Neural cell (in vitro differentiated cells): Measurements from ENCODE around the gene YIF1B. TPM values are rescaled to one million over a fixed set of nuclear protein-coding genes. Genes with fewer than 3 reads are reported as not detected.

Source experiments
- H2AFZ ChIP-seq: fragments of 200-600, 300-800 bp; sonication (generic), shearing (Covaris generic); 2 replicates; pipeline ENCODE4 v1.6.0; 2014; ENCODE audit warnings: low read depth, mild to moderate bottlenecking, antibody characterized with exemption, low read length, moderate library complexity
- H3F3A ChIP-seq: fragments of 200-600 bp; shearing (Covaris generic); 2 replicates; pipeline ENCODE4 v1.6.1; 2016; ENCODE audit warnings: mild to moderate bottlenecking, moderate library complexity, mixed read lengths, antibody characterized with exemption, low read length; ENCODE audit not compliant: insufficient read depth, poor library complexity, severe bottlenecking
- H3K27ac ChIP-seq: fragments of 200-600, 300-800 bp; sonication (generic), shearing (Covaris generic); 2 replicates; pipeline ENCODE4 v1.5.1; 2014; ENCODE audit warnings: mild to moderate bottlenecking, low read length, moderate library complexity
- H3K27me3 ChIP-seq: fragments of 300-800, 200-600 bp; sonication (generic), shearing (Covaris generic); 2 replicates; pipeline ENCODE4 v1.6.0; 2014; ENCODE audit warnings: mild to moderate bottlenecking, low read depth, low read length, moderate library complexity; ENCODE audit not compliant: insufficient read depth
- H3K36me3 ChIP-seq: fragments of 300-800, 200-600 bp; sonication (generic), shearing (Covaris generic); 2 replicates; pipeline ENCODE4 v1.5.1; 2014; ENCODE audit warnings: mild to moderate bottlenecking, antibody characterized with exemption, low read length, moderate library complexity; ENCODE audit not compliant: insufficient read depth
- H3K4me2 ChIP-seq: fragments of 300-800, 200-600 bp; sonication (generic), shearing (Covaris generic); 2 replicates; pipeline ENCODE4 v1.6.0; 2014; ENCODE audit warnings: mild to moderate bottlenecking, low read length
- H3K4me3 ChIP-seq: fragments of 300-800, 200-600 bp; sonication (generic), shearing (Covaris generic); 2 replicates; pipeline ENCODE4 v1.5.1; 2014; ENCODE audit warnings: mild to moderate bottlenecking, low read length, moderate library complexity
- H3K79me2 ChIP-seq: fragments of 200-600 bp; shearing (Covaris generic); replicated peaks from 2 replicates; pipeline ENCODE4 v1.6.0; 2014; ENCODE audit warnings: mild to moderate bottlenecking, low read length, moderate library complexity; ENCODE audit not compliant: insufficient read depth
- H3K9ac ChIP-seq: fragments of 300-800, 200-600 bp; sonication (generic), shearing (Covaris generic); 2 replicates; pipeline ENCODE4 v1.6.1; 2016; ENCODE audit warnings: mild to moderate bottlenecking, low read length, mixed read lengths
- H3K9me2 ChIP-seq: fragments of 200-600 bp; shearing (Covaris generic); 2 replicates; pipeline ENCODE4 v1.6.1; 2016; ENCODE audit warnings: mild to moderate bottlenecking, low read length, mixed read lengths; ENCODE audit not compliant: insufficient read depth
- H3K9me3 ChIP-seq: fragments of 200-600, 300-800 bp; sonication (generic), shearing (Covaris generic); 2 replicates; pipeline ENCODE4 v1.6.1; 2016; ENCODE audit warnings: mild to moderate bottlenecking, mixed run types, low read length, moderate library complexity, mixed read lengths
- H4K20me1 ChIP-seq: fragments of 200-600 bp; shearing (Covaris generic); 2 replicates; pipeline ENCODE4 v1.6.1; 2016; ENCODE audit warnings: mild to moderate bottlenecking, mixed run types; ENCODE audit not compliant: insufficient read depth
- EP300 ChIP-seq: fragments of 450-650 bp; conservative IDR thresholded peaks from 2 replicates; pipeline ENCODE4 v1.6.1; 2014; ENCODE audit warnings: antibody characterized with exemption, mild to moderate bottlenecking, moderate library complexity; ENCODE audit not compliant: poor library complexity, severe bottlenecking
- EZH2 ChIP-seq: fragments of 200-600, 300-800 bp; shearing (Covaris generic), sonication (generic); IDR thresholded peaks from 2 replicates; pipeline ENCODE4 v1.6.1; 2014; ENCODE audit warnings: antibody characterized with exemption, low read length, borderline replicate concordance, mild to moderate bottlenecking; ENCODE audit not compliant: insufficient read depth, poor library complexity, severe bottlenecking
- MXI1 ChIP-seq: fragments of 450-650 bp; conservative IDR thresholded peaks from 2 replicates; pipeline ENCODE4 v1.6.1; 2014; ENCODE audit warnings: antibody characterized with exemption, mild to moderate bottlenecking; ENCODE audit not compliant: poor library complexity, severe bottlenecking
- POLR2AphosphoS5 ChIP-seq: IDR thresholded peaks from 2 replicates; pipeline ENCODE4 v1.6.1; 2012
- RAD21 ChIP-seq: fragments of 450-650 bp; conservative IDR thresholded peaks from 2 replicates; pipeline ENCODE4 v1.6.1; 2014; ENCODE audit warnings: antibody characterized with exemption, mild to moderate bottlenecking, moderate library complexity
- REST ChIP-seq: IDR thresholded peaks from 2 replicates; pipeline ENCODE4 v1.6.1; 2012; ENCODE audit warnings: borderline replicate concordance
- SMC3 ChIP-seq: fragments of 450-650 bp; conservative IDR thresholded peaks from 2 replicates; pipeline ENCODE4 v1.6.1; 2014; ENCODE audit warnings: antibody characterized with exemption, mild to moderate bottlenecking, moderate library complexity; ENCODE audit not compliant: poor library complexity
- TAF1 ChIP-seq: IDR thresholded peaks from 2 replicates; pipeline ENCODE4 v1.6.1; 2012; ENCODE audit warnings: low read depth
- polyA plus RNA-seq: library from polyadenylated mRNA; depleted of rRNA; stranded (reverse); fragments of >200 nt; gene quantifications from 2 replicates; pipeline ENCODE4 v1.2.3, GENCODE V29; 2014
- TF ChIP-seq, protein P1 (sequence below): fragments of 450-650 bp; IDR thresholded peaks from 2 replicates; pipeline ENCODE4 v1.5.1; 2014; ENCODE audit warnings: antibody characterized with exemption, mild to moderate bottlenecking, moderate library complexity; ENCODE audit not compliant: poor library complexity, severe bottlenecking

The YIF1B gene
- polyA plus RNA-seq, 1 donor from 2014 or later = 84.0 TPM

- H3K9ac ChIP-seq = peak overlapping the region; percentile 53
- no peaks in the 10 kb centered on the region for H3K36me3 ChIP-seq
- peaks cover 23% of the 10 kb centered on the region for H3K27me3 ChIP-seq
- H3K27ac ChIP-seq = no peak overlapping the region
- H3K79me2 ChIP-seq = no peaks in the 10 kb centered on the region
- H3K4me3 ChIP-seq = peak overlapping the region; percentile 88
- H3K9me3 ChIP-seq = no peaks in the 10 kb centered on the region
- H3K9me2 ChIP-seq = no peaks in the 10 kb centered on the region
- TF ChIP-seq REST = no peak
- TF ChIP-seq, protein P1, sequence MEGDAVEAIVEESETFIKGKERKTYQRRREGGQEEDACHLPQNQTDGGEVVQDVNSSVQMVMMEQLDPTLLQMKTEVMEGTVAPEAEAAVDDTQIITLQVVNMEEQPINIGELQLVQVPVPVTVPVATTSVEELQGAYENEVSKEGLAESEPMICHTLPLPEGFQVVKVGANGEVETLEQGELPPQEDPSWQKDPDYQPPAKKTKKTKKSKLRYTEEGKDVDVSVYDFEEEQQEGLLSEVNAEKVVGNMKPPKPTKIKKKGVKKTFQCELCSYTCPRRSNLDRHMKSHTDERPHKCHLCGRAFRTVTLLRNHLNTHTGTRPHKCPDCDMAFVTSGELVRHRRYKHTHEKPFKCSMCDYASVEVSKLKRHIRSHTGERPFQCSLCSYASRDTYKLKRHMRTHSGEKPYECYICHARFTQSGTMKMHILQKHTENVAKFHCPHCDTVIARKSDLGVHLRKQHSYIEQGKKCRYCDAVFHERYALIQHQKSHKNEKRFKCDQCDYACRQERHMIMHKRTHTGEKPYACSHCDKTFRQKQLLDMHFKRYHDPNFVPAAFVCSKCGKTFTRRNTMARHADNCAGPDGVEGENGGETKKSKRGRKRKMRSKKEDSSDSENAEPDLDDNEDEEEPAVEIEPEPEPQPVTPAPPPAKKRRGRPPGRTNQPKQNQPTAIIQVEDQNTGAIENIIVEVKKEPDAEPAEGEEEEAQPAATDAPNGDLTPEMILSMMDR = peak; percentile 62
- H3K4me2 ChIP-seq = no peak overlapping the region
- H3F3A ChIP-seq = no peaks in the 10 kb centered on the region
- no peak overlapping the region for H2AFZ ChIP-seq
- H4K20me1 ChIP-seq = no peaks in the 10 kb centered on the region
Observed at GRCh38 chr19:38361633-38362075, 45.9 kb upstream of the YIF1B start.

DNA sequence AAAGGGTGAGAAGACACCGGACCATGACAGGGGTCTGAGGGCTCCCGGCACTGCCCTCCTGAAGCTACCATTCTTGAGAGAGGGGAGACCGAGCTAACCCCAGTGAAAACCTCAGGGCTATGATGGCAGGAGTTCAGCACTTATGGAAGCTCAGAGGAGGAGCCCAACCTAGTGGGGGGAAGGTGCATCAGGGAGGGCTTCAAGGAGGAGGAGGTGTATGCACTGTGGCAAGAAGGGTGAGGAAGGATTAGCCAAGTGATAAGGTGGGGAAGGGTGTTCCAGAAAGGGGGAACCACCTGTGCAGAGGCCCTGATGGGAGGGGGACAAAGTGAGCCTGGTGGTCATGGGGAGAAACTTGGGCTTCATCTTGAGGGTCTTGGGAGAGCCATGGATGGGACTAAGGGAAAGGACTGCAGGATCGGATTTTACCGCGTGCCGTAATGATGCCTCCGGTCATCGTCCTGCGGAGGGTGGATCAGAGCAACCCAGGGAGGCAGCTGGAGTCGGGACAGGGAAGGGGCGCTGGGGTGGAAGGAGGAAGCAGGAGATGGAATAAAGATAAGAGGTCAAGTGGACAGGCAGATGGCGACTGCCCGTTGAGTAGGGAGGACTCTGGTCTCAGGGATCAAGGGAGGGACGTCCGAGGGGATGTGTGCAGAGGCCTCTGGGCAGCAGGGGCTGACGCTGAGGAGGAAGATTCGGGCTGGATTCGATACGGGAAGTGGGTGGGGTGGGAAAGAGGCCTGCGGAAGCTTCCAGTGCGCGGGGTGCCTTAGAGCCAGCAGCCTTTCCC is 45.3 kb upstream of the YIF1B start:
- Histone ChIP-seq H2AFZ (no peak overlapping the region), H4K20me1 (no peaks in the 10 kb centered on the region), H3K27me3 (peaks cover 23% of the 10 kb centered on the region), H3K4me2 (no peak overlapping the region), H3K79me2 (no peaks in the 10 kb centered on the region), H3F3A (no peaks in the 10 kb centered on the region), H3K27ac (no peak overlapping the region), H3K9me3 (no peaks in the 10 kb centered on the region), H3K9me2 (no peaks in the 10 kb centered on the region), H3K9ac (peak overlapping the region; percentile 53), H3K36me3 (no peaks in the 10 kb centered on the region), H3K4me3 (peak overlapping the region; percentile 88)
- no peak for TF ChIP-seq POLR2AphosphoS5
- TF ChIP-seq EZH2 = no peak
- TF ChIP-seq REST = no peak
- no peak for TF ChIP-seq TAF1
- TF ChIP-seq, protein P1 = no peak
- TF ChIP-seq SMC3 = no peak
- TF ChIP-seq MXI1 = no peak
- TF ChIP-seq RAD21 = no peak
- no peak for TF ChIP-seq EP300
